Progenitor cell of endocrine pancreas (in vitro differentiated cells): ENCODE data around the gene ANGPTL5. TPM values are rescaled to one million over a fixed set of nuclear protein-coding genes. Genes with fewer than 3 reads are reported as not detected.

ENCODE experiments used
- DNase-seq: peaks from one replicate; pipeline ENCODE4 v3.0.0; 2021; ENCODE audit warnings: low spot score; ENCODE audit not compliant: unreplicated experiment
- H3K27ac Mint-ChIP-seq: 2 replicates; pipeline ENCODE4 v1.8.0; 2021; ENCODE audit warnings: mild to moderate bottlenecking, moderate library complexity, mixed read lengths
- H3K27me3 Mint-ChIP-seq: 2 replicates; pipeline ENCODE4 v1.8.0; 2021; ENCODE audit warnings: mixed read lengths
- H3K36me3 Mint-ChIP-seq: 2 replicates; pipeline ENCODE4 v1.8.0; 2022; ENCODE audit warnings: mixed read lengths; ENCODE audit not compliant: insufficient read depth
- H3K4me1 Mint-ChIP-seq: 2 replicates; pipeline ENCODE4 v1.8.0; 2021; ENCODE audit warnings: low read depth, mixed read lengths
- H3K4me3 Mint-ChIP-seq: 2 replicates; pipeline ENCODE4 v1.8.0; 2021; ENCODE audit warnings: low read depth, mild to moderate bottlenecking, moderate library complexity, mixed read lengths
- H3K9me3 Mint-ChIP-seq: 2 replicates; pipeline ENCODE4 v1.8.0; 2021; ENCODE audit warnings: low read depth, mixed read lengths
- CTCF ChIP-seq: fragments of 200-600 bp; sonication (generic); IDR thresholded peaks from one replicate; pipeline ENCODE4 v1.5.0; 2021; ENCODE audit warnings: antibody characterized with exemption, mild to moderate bottlenecking; ENCODE audit not compliant: unreplicated experiment
- total RNA-seq: library from RNA; stranded (reverse); gene quantifications from 2 replicates; pipeline ENCODE4 v1.2.1, GENCODE V29; 2021

ANGPTL5 gene
- total RNA-seq, 1 donor from 2014 or later = not detected

- Mint-ChIP-seq H3K27ac (no peak overlapping the region), H3K4me3 (no peak overlapping the region), H3K36me3 (no peaks in the 10 kb centered on the region), H3K4me1 (no peaks in the 10 kb centered on the region), H3K27me3 (no peaks in the 10 kb centered on the region), H3K9me3 (no peaks in the 10 kb centered on the region)
- no peak for DNase-seq
- no peak for TF ChIP-seq CTCF
Observed at GRCh38 chr11:101894505-101894904, 21.8 kb downstream of the ANGPTL5 start.

DNA sequence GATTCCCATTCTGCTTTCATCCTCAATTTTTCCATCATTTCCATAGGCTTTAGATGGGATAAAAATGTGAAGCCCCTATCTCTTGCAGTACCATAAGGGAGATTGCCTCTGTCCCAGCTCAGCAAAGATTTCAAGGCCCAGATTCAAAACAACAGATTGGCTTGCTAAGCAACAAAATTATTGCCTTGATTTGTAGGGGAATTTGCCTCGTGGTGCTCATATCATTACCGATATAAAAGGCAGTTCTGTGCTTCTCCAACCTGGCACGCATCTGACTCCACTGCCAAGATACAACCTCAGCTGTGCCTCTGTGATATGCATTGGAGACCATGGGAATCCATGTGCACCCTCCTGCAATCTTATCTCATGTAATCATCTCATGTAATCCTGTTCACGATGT, 26.6 kb downstream of the ANGPTL5 start:
- Mint-ChIP-seq H3K36me3 (no peaks in the 10 kb centered on the region), H3K27me3 (no peaks in the 10 kb centered on the region), H3K9me3 (peaks cover 3% of the 10 kb centered on the region), H3K27ac (no peak overlapping the region), H3K4me1 (no peaks in the 10 kb centered on the region), H3K4me3 (no peak overlapping the region)
- DNase-seq = no peak
- TF ChIP-seq CTCF = no peak

- no peak for DNase-seq
- Mint-ChIP-seq H3K27me3 (no peaks in the 10 kb centered on the region), H3K9me3 (peaks cover 3% of the 10 kb centered on the region), H3K36me3 (no peaks in the 10 kb centered on the region), H3K4me3 (no peak overlapping the region), H3K27ac (no peak overlapping the region), H3K4me1 (no peaks in the 10 kb centered on the region)
- no peak for TF ChIP-seq CTCF
Observed at GRCh38 chr11:101885631-101886030, 30.7 kb downstream of the ANGPTL5 start.

GRCh38 chr11:101881586-101881985, 34.7 kb downstream of the ANGPTL5 start:
- DNase-seq = no peak
- Mint-ChIP-seq H3K9me3 (peaks cover 8% of the 10 kb centered on the region), H3K4me3 (no peak overlapping the region), H3K36me3 (no peaks in the 10 kb centered on the region), H3K4me1 (peaks cover 5% of the 10 kb centered on the region), H3K27ac (no peak overlapping the region), H3K27me3 (no peaks in the 10 kb centered on the region)
- TF ChIP-seq CTCF = no peak

GRCh38 chr11:101880222-101880621, 36.1 kb downstream of the ANGPTL5 start:
- peak; percentile 41 for TF ChIP-seq CTCF
- no peaks in the 10 kb centered on the region for H3K36me3 Mint-ChIP-seq
- H3K27me3 Mint-ChIP-seq = no peaks in the 10 kb centered on the region
- H3K4me3 Mint-ChIP-seq = no peak overlapping the region
- no peak overlapping the region for H3K27ac Mint-ChIP-seq
- peaks cover 5% of the 10 kb centered on the region for H3K4me1 Mint-ChIP-seq
- peaks cover 8% of the 10 kb centered on the region for H3K9me3 Mint-ChIP-seq
- DNase-seq = no peak
